ENCODE results near the gene FECH.

FECH gene

DNA sequence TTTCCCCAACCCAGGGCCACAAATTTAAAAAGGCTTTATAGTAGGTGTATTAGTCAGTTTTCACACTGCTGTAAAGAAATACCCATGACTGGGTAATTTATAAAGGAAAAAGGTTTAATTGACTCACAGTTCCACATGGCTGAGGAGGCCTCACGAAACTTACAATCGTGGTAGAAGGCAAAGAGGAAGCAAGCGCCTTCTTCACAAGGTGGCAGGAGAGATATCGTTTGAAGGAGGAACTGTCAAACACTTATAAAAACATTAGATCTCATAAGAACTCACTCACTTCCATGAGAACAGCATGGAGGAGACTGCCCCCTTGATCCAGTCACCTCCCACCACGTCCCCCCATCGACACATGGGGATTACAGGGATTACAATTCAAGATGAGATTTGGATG, 70.4 kb downstream of the FECH start:
- no peak overlapping the region for H3K9ac ChIP-seq (ENCODE audit: low read depth in 1 of 2, low read length in 2 of 2)
- no peaks in the 10 kb centered on the region for H3K9me3 ChIP-seq (ENCODE audit: control insufficient read depth in 2 of 2, low read length in 2 of 2)
- H3K4me1 ChIP-seq (ENCODE audit: control insufficient read depth in 2 of 2, insufficient read depth in 2 of 2, low read length in 2 of 2): no peaks in the 10 kb centered on the region
- H3K4me3 ChIP-seq (ENCODE audit: low read length in 2 of 2): no peak overlapping the region
- H3K27ac ChIP-seq (ENCODE audit: low read depth in 2 of 2, low read length in 2 of 2): no peak overlapping the region
- H3K27me3 ChIP-seq (ENCODE audit: control insufficient read depth in 2 of 2, insufficient read depth in 2 of 2, low read length in 2 of 2): no peaks in the 10 kb centered on the region
- no peaks in the 10 kb centered on the region for H3K36me3 ChIP-seq (ENCODE audit: control insufficient read depth in 2 of 2, insufficient read depth in 2 of 2, low read length in 2 of 2)

DNA sequence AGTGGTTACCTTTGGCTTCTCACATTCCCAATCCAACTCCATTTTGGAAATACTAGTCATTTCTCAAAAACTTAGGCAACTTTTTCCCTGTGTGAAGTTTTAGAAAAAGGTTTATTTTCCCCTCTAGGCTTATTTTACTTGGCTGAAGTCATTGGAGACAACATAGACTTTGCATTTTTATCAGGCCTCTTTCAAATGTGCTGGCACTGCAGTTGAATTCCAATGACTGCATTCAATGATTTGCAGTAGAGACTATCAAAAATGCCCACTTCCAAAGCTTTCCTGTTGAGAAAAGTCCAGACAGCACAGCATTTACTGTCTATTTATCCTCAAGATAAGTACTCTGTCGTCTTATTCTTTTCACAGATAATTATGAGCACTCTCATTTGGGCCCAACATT, 81.3 kb downstream of the FECH start:
- Histone ChIP-seq H3K36me3 (ENCODE audit: control insufficient read depth in 2 of 2, insufficient read depth in 2 of 2, low read length in 2 of 2) (no peaks in the 10 kb centered on the region), H3K4me1 (ENCODE audit: control insufficient read depth in 2 of 2, insufficient read depth in 2 of 2, low read length in 2 of 2) (no peaks in the 10 kb centered on the region), H3K9me3 (ENCODE audit: control insufficient read depth in 2 of 2, low read length in 2 of 2) (no peaks in the 10 kb centered on the region), H3K27me3 (ENCODE audit: control insufficient read depth in 2 of 2, insufficient read depth in 2 of 2, low read length in 2 of 2) (no peaks in the 10 kb centered on the region), H3K4me3 (ENCODE audit: low read length in 2 of 2) (no peak overlapping the region), H3K9ac (ENCODE audit: low read depth in 1 of 2, low read length in 2 of 2) (no peak overlapping the region), H3K27ac (ENCODE audit: low read depth in 2 of 2, low read length in 2 of 2) (no peak overlapping the region)

DNA sequence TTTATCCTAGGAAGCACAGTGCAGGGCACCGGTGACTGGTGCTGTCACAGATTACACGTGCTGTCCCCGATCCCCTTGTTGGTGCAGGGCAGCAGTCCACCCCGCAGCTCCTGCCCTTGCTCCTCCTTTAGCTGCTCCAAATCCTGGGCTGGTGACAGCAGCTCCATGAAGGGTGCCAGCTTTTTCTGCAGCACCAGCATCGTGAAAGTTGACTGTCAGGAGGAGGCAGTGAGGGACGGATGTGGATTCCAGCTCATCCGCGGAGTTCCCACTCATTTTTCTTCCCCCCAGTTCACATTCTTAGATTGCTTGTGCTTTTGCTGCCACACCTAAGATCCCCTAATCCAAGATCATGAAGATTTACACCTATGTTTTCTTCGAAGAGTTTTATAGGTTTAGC, 83.9 kb downstream of the FECH start:
- H3K4me3 ChIP-seq (ENCODE audit: low read length in 2 of 2): no peak overlapping the region
- H3K9ac ChIP-seq (ENCODE audit: low read depth in 1 of 2, low read length in 2 of 2): no peak overlapping the region
- no peak overlapping the region for H3K27ac ChIP-seq (ENCODE audit: low read depth in 2 of 2, low read length in 2 of 2)
- H3K9me3 ChIP-seq (ENCODE audit: control insufficient read depth in 2 of 2, low read length in 2 of 2): no peaks in the 10 kb centered on the region
- H3K4me1 ChIP-seq (ENCODE audit: control insufficient read depth in 2 of 2, insufficient read depth in 2 of 2, low read length in 2 of 2): no peaks in the 10 kb centered on the region
- H3K36me3 ChIP-seq (ENCODE audit: control insufficient read depth in 2 of 2, insufficient read depth in 2 of 2, low read length in 2 of 2): no peaks in the 10 kb centered on the region
- H3K27me3 ChIP-seq (ENCODE audit: control insufficient read depth in 2 of 2, insufficient read depth in 2 of 2, low read length in 2 of 2): no peaks in the 10 kb centered on the region

- Histone ChIP-seq H3K9ac (ENCODE audit: low read depth in 1 of 2, low read length in 2 of 2) (no peak overlapping the region), H3K4me1 (ENCODE audit: control insufficient read depth in 2 of 2, insufficient read depth in 2 of 2, low read length in 2 of 2) (no peaks in the 10 kb centered on the region), H3K27me3 (ENCODE audit: control insufficient read depth in 2 of 2, insufficient read depth in 2 of 2, low read length in 2 of 2) (no peaks in the 10 kb centered on the region), H3K9me3 (ENCODE audit: control insufficient read depth in 2 of 2, low read length in 2 of 2) (no peaks in the 10 kb centered on the region), H3K36me3 (ENCODE audit: control insufficient read depth in 2 of 2, insufficient read depth in 2 of 2, low read length in 2 of 2) (no peaks in the 10 kb centered on the region), H3K27ac (ENCODE audit: low read depth in 2 of 2, low read length in 2 of 2) (no peak overlapping the region), H3K4me3 (ENCODE audit: low read length in 2 of 2) (no peak overlapping the region)
Measured at GRCh38 chr18:57498682-57499256, 87.7 kb downstream of the FECH start.

All from mucosa of rectum (tissue), 2 donors.